Activated effector memory CD4-positive, alpha-beta T cell treated with anti-CD3 and anti-CD28 coated beads, Interleukin-2, amount 50 U/mL, for 16 hours (primary cell): ENCODE measurements around the gene MEGF11.

Experiments used
- DNase-seq: peaks from one replicate; pipeline ENCODE4 v3.0.0-alpha.2; 2020

The MEGF11 gene

GRCh38 chr15:65957451-65957850, 296.1 kb downstream of the MEGF11 start:
- no peak for DNase-seq

GRCh38 chr15:65956899-65957298, 296.7 kb downstream of the MEGF11 start:
- DNase-seq: no peak

DNA sequence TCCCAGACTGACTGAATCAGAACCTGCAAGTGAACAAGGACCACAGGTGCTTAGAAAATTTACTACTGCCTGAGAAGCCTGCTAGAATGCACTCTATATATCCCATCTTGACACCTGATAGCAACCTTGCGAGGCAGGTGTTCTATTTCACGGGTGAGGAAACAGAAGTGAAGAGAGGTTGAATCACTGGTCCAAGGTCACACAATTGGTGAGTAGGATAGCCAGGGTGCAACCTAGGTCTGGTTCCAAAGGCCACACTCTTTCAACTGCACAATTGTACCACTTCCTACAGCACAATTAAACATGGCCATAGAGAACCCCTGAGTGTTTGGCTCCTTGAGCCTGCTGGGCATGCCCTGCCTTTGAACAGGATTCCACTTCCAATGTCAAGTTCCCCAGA, 297.2 kb downstream of the MEGF11 start:
- no peak for DNase-seq

GRCh38 chr15:65954289-65954741, 299.2 kb downstream of the MEGF11 start:
- no peak for DNase-seq

DNA sequence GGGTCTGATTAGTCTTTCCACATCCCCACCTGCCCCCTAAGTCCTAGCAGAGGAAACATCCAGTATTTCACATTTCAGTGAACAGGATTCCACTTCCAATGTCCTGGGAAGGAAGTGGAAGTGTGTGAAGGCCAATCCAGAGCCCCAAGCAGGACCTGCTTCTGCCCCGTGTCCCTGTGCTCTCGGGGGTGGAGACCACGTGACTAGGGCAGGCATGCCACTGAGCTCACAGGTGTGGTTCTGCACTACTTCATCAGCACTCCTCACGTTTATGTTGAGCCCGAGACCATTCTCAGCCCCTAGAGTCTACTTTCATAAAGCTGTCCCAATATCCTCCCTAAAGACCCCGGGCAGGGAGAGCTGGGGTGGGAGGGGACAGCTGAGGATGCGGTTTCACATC, 299.9 kb downstream of the MEGF11 start:
- no peak for DNase-seq

GRCh38 chr15:65952391-65953053, 301.0 kb downstream of the MEGF11 start:
- DNase-seq: no peak

- no peak for DNase-seq
These were observed 302.5 kb downstream of the MEGF11 start for GRCh38 chr15:65951007-65951406.

DNA sequence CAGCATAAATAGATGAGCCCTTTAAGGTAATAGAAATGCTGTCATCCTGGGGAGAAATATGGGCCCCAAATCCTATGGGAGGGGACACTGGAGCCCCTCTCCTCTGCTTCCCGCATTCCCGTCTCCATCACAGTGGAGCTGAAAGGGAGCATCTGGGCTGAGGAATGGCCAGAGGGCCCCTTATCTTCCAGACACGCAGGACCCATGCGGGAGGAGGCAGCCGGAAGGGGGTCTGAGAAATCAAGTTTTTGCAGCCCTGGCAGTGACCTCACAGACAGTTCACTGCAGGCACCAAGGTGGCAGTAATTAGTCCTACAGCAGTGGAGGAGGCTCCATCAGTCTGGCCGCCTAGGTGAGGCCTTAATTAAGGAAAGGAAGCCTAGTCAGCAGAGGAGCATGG, 304.1 kb downstream of the MEGF11 start:
- DNase-seq: no peak

DNA sequence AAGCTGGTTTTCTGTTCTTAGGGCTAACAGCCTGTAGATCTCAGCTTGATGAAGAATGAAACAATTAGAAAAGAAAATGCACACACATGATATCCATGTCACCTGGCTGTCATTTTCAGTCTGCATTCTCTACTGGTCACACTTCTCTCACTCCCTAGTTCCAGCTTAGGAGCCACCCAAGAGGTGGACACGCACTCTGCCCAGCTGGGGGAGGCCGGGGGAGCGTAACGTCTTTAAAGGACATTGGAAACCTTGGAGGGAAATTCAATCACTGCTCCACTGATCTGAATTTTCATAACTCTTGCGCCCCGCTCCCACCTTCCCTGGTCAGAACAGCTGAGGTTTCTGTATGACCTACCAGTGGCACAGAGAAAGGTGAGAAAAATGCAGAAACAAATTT, 304.5 kb downstream of the MEGF11 start:
- no peak for DNase-seq

DNA sequence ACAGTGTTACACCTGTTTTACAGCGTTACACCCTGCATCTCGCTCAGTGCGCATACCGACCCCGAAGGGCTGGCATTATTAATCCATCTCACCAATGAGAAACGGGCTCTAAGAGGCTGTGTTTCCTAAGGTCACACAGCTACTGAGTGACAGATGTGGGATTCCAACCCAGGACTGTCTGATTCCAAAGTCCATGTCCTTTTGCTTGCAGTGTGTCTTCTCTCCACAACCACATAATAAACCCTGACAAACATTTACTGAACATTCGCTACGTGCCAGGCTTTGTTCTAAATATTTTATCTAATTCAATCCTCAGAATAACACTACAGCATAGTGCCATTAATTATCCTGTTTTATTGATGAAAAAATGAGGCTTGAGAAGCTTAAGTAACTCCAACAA, 305.2 kb downstream of the MEGF11 start:
- DNase-seq: no peak

DNA sequence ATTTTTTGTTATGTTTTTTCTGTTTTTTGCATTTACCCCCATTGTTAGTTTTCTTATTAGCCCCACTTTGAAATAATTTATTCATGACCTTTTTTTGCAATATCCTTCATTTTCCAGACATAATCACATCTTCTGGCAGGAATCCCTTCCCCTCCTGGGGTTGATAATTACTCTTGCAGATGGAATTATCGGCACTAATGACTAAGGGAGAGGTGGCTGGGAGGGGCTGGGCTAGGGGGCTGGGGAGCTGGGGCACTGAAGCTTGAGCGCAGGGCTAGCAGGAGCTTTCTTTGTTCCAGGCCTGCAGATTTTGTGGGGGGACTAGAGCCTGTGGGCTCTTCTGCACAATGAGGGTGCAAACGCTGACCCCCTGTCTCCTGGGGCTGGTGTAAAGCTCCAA, 306.5 kb downstream of the MEGF11 start:
- no peak for DNase-seq

GRCh38 chr15:65945616-65946015, 307.9 kb downstream of the MEGF11 start:
- no peak for DNase-seq

GRCh38 chr15:65944404-65944803, 309.1 kb downstream of the MEGF11 start:
- no peak for DNase-seq

GRCh38 chr15:65942436-65942835, 311.1 kb downstream of the MEGF11 start:
- no peak for DNase-seq

GRCh38 chr15:65940618-65940909, 313.0 kb downstream of the MEGF11 start:
- no peak for DNase-seq

DNA sequence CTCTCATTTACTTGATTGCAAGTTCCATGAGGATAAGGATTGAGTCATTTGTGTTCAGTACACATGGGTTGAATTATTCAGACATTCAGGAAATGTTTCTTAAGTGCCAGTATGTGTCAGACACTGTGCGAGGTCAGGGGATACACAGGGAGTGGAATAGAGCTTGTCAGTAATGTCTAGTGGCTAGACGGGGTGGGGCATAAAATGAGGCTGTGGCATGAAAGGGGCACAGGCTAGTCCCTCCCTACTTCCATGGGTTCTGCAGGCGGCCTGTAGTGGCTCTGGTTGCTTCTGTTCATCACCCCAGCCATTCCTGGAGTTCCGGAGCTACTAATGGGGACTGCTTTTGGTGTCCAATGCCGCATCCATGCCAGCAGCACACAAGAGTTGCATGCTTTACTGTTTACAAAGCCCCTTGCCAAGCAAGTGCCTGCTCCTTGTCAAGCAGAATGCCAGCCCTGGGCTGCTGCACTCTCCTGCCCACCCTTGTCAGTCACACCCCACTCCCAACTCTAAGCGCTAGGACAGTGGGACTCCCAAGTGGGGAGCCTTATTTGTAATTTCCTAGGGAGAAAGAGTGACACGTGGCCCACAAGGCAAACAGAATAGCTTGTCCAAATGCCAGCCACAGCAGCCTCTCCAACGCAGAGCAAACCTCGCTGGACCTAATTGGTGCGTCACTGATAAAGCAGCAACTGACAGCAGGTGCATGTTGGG, 313.5 kb downstream of the MEGF11 start:
- DNase-seq: no peak

DNA sequence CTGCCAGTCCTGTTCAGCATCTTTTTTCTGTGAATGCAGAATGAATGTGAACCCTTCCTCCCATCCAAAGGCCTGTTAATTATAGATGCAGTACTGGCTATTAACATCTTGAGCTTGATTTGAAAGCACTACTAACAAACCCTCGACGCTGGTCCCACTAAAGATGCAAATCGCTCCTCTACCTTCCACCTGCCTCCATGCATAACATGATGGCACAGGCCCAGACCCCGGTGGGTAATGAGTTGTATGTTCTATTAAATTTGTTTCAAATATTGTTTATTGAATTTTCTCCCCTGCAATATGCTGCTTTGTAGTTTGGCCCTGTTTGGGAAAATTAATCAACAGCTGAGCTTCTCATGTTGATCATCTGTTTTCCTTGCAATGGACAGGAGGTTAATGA, 314.9 kb downstream of the MEGF11 start:
- DNase-seq: no peak

DNA sequence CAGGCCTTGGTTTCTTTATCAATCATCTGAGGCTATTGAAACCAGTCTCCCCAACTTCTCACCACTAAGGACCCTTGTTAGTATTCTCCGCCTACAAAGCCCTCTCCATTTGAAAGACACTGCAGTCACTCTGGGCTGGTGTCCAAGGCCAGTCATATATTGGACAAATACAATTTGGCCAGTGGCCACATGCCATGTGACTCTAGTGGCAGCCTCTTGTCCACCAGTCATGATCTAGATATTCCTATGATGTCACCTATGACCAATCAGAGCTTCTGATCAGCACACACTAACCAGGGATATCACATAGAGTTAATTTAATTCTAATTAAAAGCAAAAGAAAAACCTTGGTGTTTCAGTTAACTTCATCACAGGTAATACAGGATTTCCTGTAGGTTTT, 316.1 kb downstream of the MEGF11 start:
- DNase-seq: no peak

GRCh38 chr15:65937054-65937453, 316.5 kb downstream of the MEGF11 start:
- no peak for DNase-seq

GRCh38 chr15:65936282-65936681, 317.3 kb downstream of the MEGF11 start:
- no peak for DNase-seq

DNA sequence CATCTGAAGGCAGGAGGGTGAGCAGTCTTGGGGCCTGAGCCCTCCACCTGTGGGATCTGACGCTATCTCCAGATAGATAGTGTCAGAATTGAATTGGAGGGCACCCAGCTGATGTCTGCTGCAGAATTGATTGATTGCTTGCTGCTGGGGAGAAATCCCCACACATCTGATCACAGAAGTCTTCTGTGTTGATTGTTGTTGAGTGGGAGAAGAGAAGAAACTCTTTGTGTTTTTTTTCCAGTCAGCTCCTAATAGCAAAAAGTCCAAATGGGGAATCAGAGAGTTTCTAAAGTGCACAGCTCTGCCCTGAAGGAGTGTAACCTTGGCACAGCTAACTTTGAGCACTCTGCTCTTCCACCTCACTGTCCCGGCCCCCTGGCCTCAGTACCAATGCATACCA, 318.2 kb downstream of the MEGF11 start:
- DNase-seq: no peak

GRCh38 chr15:65931221-65931620, 322.3 kb downstream of the MEGF11 start:
- no peak for DNase-seq

- DNase-seq: no peak
These were observed 323.4 kb downstream of the MEGF11 start for GRCh38 chr15:65930134-65930533.

DNA sequence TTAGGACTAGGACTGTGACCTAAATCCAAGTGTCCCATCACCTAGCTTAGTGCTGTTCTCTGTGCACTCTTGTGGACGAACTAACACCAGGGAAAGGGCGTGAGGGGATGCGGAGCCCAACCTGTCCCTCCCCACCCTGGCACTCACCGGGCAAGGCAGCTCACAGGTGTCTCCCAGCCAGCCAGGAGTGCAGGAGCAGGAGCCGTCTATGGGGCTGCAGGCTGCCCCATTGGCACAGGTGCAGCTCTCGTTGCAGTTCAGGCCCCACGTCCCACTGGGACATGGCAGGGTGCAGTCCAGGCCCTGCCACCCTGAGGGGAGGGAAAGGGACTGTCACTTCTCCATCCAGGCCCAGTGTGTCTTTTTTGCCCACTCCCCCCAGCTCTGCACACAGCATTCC, 324.0 kb downstream of the MEGF11 start:
- DNase-seq: no peak

DNA sequence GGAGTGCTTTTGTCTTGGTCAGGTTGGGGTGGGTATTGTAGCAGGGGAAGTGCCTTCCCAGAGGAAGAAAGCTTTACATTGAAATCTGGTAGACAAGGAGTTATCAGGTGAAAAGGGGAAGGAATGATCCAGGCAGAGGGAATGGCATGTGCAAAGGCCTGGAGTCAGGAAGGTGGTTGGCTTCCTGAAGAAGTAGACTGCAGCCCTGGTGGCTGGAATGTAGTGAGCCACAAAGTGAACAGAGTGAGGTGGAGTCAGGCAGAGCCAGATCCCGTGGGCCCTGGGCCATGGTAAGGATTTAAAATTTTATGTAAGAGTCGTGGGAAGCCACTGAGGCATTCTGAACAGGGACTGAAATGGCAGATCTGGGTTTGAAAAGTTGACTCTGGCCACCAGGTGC, 326.0 kb downstream of the MEGF11 start:
- no peak for DNase-seq
